Nephron progenitor cell (in vitro differentiated cells): ENCODE measurements around the gene PSTPIP1.
"Not testable (repeated sequence)": the region's sequence is repeated elsewhere in the genome, so short reads cannot be mapped to it uniquely, and the experiment has no call there.

Experiments
- DNase-seq: peaks from one replicate; pipeline ENCODE4 v3.0.0; 2021
- H3K27ac Mint-ChIP-seq: 2 replicates; pipeline ENCODE4 v1.8.0; 2021; ENCODE audit warnings: mild to moderate bottlenecking, moderate library complexity, mixed read lengths
- H3K27me3 Mint-ChIP-seq: 2 replicates; pipeline ENCODE4 v1.8.0; 2021; ENCODE audit warnings: mild to moderate bottlenecking, low read depth, mixed read lengths; ENCODE audit not compliant: poor library complexity
- H3K36me3 Mint-ChIP-seq: 2 replicates; pipeline ENCODE4 v1.8.0; 2021; ENCODE audit warnings: low read depth, mixed read lengths
- H3K4me1 Mint-ChIP-seq: 2 replicates; pipeline ENCODE4 v1.8.0; 2021; ENCODE audit warnings: mixed read lengths
- H3K4me3 Mint-ChIP-seq: 2 replicates; pipeline ENCODE4 v1.8.0; 2021; ENCODE audit warnings: mild to moderate bottlenecking, moderate library complexity, mixed read lengths
- H3K9me3 Mint-ChIP-seq: 2 replicates; pipeline ENCODE4 v1.8.0; 2021; ENCODE audit warnings: mild to moderate bottlenecking, moderate library complexity, mixed read lengths
- CTCF ChIP-seq: fragments of 200-600 bp; sonication (generic); IDR thresholded peaks from 2 replicates; pipeline ENCODE4 v1.5.0; 2021; ENCODE audit warnings: antibody characterized with exemption

The PSTPIP1 gene

DNA sequence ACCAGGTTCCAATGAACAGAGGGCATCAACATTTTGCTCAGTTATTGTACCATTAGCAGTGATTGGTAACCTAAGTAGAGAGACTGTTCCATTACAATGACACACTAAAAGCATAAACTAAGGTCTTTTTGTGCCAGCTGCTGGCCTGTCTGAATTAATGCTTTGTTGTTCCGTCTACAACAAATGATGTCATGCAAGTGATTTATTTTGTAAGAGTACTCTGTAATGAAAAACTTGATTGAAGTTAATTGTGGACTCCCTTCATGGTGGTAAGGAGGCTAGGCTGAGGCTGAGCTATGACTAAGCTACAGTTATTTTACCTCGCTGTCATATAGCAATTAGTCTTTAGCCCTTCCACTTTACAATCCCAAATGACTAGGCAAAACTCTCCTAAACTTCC is 40.2 kb upstream of the PSTPIP1 start:
- no peak for DNase-seq
- no peak for TF ChIP-seq CTCF
- Mint-ChIP-seq H3K9me3 (no peaks in the 10 kb centered on the region), H3K27me3 (peaks cover 6% of the 10 kb centered on the region), H3K4me1 (peaks cover 4% of the 10 kb centered on the region), H3K27ac (no peak overlapping the region), H3K36me3 (peaks cover 19% of the 10 kb centered on the region), H3K4me3 (no peak overlapping the region)

GRCh38 chr15:76961268-76962011 is 33.5 kb upstream of the PSTPIP1 start:
- peaks cover 10% of the 10 kb centered on the region for H3K27me3 Mint-ChIP-seq
- no peak for DNase-seq
- no peaks in the 10 kb centered on the region for H3K36me3 Mint-ChIP-seq
- H3K9me3 Mint-ChIP-seq: no peaks in the 10 kb centered on the region
- H3K4me3 Mint-ChIP-seq: no peak overlapping the region
- H3K27ac Mint-ChIP-seq: no peak overlapping the region
- no peak for TF ChIP-seq CTCF
- H3K4me1 Mint-ChIP-seq: peaks cover 47% of the 10 kb centered on the region

DNA sequence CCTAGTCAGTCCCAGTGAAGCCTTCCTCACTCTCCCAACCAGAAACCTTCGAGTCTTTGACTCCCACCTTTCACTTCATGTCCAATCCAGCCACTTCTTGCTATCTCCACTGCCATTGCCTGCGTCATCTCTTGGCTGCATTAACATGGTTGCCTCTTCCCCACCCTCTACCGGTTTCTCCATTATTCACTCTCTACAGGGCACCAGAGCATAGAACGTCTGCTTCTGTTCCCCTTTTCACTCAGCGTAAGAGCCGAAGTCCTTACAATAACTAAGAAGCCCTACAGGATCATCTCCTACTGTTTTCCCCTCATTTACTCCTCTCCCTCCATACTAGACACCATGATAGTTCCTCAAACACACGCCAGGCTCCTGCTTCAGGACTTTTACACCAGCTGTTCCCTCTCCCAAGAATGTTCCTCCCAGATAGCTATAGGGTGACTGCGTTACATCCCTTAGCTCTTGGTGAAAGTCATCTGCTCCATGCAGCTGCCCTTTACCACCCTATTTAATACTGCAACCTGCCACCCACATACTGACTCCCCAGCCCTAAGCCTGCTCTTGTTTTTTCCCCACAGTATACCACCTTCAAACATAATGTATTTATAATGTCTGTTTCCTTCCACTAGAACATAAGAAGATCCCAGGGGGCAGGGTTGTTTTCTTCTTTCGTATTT is 32.5 kb upstream of the PSTPIP1 start:
- no peak for TF ChIP-seq CTCF
- no peaks in the 10 kb centered on the region for H3K9me3 Mint-ChIP-seq
- peaks cover 54% of the 10 kb centered on the region for H3K4me1 Mint-ChIP-seq
- no peak overlapping the region for H3K27ac Mint-ChIP-seq
- no peak for DNase-seq
- peaks cover 10% of the 10 kb centered on the region for H3K27me3 Mint-ChIP-seq
- no peaks in the 10 kb centered on the region for H3K36me3 Mint-ChIP-seq
- H3K4me3 Mint-ChIP-seq: no peak overlapping the region

DNA sequence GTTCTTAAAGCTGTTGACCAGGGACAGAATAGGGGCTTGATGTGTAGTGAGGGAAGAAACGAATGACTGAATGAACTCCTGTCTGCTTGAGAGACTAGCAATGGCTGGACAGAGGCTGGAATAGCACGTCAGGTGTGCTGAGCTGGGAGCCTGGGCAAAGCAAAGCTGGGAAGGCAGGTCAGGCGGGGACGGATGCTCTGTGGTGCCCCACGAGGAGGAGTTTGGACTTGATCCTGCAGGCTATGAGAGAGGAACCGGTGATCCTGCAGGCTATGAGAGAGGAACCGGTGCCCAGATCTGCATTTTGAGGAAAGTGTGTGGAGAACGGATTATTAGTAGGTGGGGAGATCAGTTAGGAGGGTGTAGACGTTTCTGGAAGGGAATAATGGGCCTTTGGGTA is 31.3 kb upstream of the PSTPIP1 start:
- Mint-ChIP-seq H3K27me3 (peaks cover 8% of the 10 kb centered on the region), H3K36me3 (no peaks in the 10 kb centered on the region), H3K27ac (peak overlapping the region; percentile 1), H3K9me3 (no peaks in the 10 kb centered on the region), H3K4me3 (no peak overlapping the region), H3K4me1 (peaks cover 54% of the 10 kb centered on the region)
- no peak for DNase-seq
- TF ChIP-seq CTCF: no peak

GRCh38 chr15:76964157-76964556 is 30.8 kb upstream of the PSTPIP1 start:
- Mint-ChIP-seq H3K27ac (no peak overlapping the region), H3K9me3 (no peaks in the 10 kb centered on the region), H3K4me3 (no peak overlapping the region), H3K27me3 (peaks cover 10% of the 10 kb centered on the region), H3K4me1 (peaks cover 54% of the 10 kb centered on the region), H3K36me3 (no peaks in the 10 kb centered on the region)
- no peak for TF ChIP-seq CTCF
- no peak for DNase-seq

- DNase-seq, H3K36me3 Mint-ChIP-seq, H3K9me3 Mint-ChIP-seq, H3K4me3 Mint-ChIP-seq, H3K27ac Mint-ChIP-seq: not testable (repeated sequence)
- H3K4me1 Mint-ChIP-seq: peaks cover 50% of the 10 kb centered on the region
- H3K27me3 Mint-ChIP-seq: peaks cover 16% of the 10 kb centered on the region
Observed at GRCh38 chr15:76966051-76966450, 28.9 kb upstream of the PSTPIP1 start.
